Liver (tissue), 9 donors: ENCODE data around the gene HDLBP. TPM values are rescaled to one million over a fixed set of nuclear protein-coding genes. Genes with fewer than 3 reads are reported as not detected.

Experiments
- DNase-seq: peaks from one replicate; pipeline ENCODE4 v3.0.0-alpha.2; 2017; ENCODE audit warnings: low spot score
- H3K27ac ChIP-seq, 2 donors: one replicate each; pipeline ENCODE4 v1.7.0; 2013; ENCODE audit warnings: inconsistent platforms in 2 of 2, low read length in 2 of 2, control low read depth in 1 of 2, low read depth in 1 of 2, mild to moderate bottlenecking in 1 of 2
- H3K27me3 ChIP-seq, 4 donors: one replicate each; pipeline versions ENCODE4 v1.6.1 to v1.7.0; 2013; ENCODE audit warnings: low read length in 3 of 4, inconsistent platforms in 1 of 4, mild to moderate bottlenecking in 1 of 4, moderate library complexity in 1 of 4; ENCODE audit not compliant: control insufficient read depth in 4 of 4, insufficient read depth in 4 of 4
- H3K36me3 ChIP-seq, 4 donors: one replicate each; pipeline versions ENCODE4 v1.6.1 to v1.7.0; 2013; ENCODE audit warnings: low read length in 3 of 4, mild to moderate bottlenecking in 3 of 4, low read depth in 1 of 4, moderate library complexity in 1 of 4; ENCODE audit not compliant: control insufficient read depth in 4 of 4, insufficient read depth in 3 of 4
- H3K4me1 ChIP-seq, 4 donors: one replicate each; pipeline versions ENCODE4 v1.6.1 to v1.7.0; 2013; ENCODE audit warnings: low read length in 3 of 4, mild to moderate bottlenecking in 3 of 4, moderate library complexity in 1 of 4; ENCODE audit not compliant: control insufficient read depth in 4 of 4, insufficient read depth in 4 of 4
- H3K4me3 ChIP-seq, 3 donors: one replicate each; pipeline versions ENCODE4 v1.6.1 to v1.7.0; 2013; ENCODE audit warnings: low read length in 3 of 3, control low read depth in 1 of 3, low read depth in 1 of 3, mild to moderate bottlenecking in 1 of 3
- H3K9ac ChIP-seq, 2 donors: one replicate each; pipeline ENCODE4 v1.7.0; 2013; ENCODE audit warnings: low read length in 2 of 2, mild to moderate bottlenecking in 2 of 2, moderate library complexity in 2 of 2, control low read depth in 1 of 2, low read depth in 1 of 2
- H3K9me3 ChIP-seq, 4 donors: one replicate each; pipeline versions ENCODE4 v1.6.1 to v1.7.0; 2013; ENCODE audit warnings: low read length in 3 of 4; ENCODE audit not compliant: control insufficient read depth in 4 of 4
- ATF3 ChIP-seq: IDR thresholded peaks from 2 replicates; pipeline ENCODE4 v1.6.1; 2016; ENCODE audit warnings: antibody characterized with exemption
- CTCF ChIP-seq: fragments of 150-350 bp; IDR thresholded peaks from 2 replicates; pipeline ENCODE4 v1.5.1; 2017; ENCODE audit warnings: improper control_type of control experiment, low read depth, low read length; ENCODE audit not compliant: missing input control
- EGR1 ChIP-seq, 2 donors: IDR thresholded peaks; 2 replicates each; pipeline ENCODE4 v1.6.1; 2016 to 2018; ENCODE audit warnings: antibody characterized with exemption in 2 of 2, low read depth in 2 of 2
- FOXA1 ChIP-seq: IDR thresholded peaks from 2 replicates; pipeline ENCODE4 v1.6.1; 2016; ENCODE audit warnings: antibody characterized with exemption
- FOXA2 ChIP-seq: IDR thresholded peaks from 2 replicates; pipeline ENCODE4 v1.6.1; 2016; ENCODE audit warnings: antibody characterized with exemption
- HNF4A ChIP-seq, 2 donors: conservative IDR thresholded peaks; 2 replicates each; pipeline ENCODE4 v1.6.1; 2016; ENCODE audit warnings: antibody characterized with exemption in 2 of 2, mild to moderate bottlenecking in 2 of 2
- HNF4G ChIP-seq: IDR thresholded peaks from 2 replicates; pipeline ENCODE4 v1.6.1; 2016; ENCODE audit warnings: antibody characterized with exemption
- NR2F2 ChIP-seq: IDR thresholded peaks from 2 replicates; pipeline ENCODE4 v1.6.1; 2016; ENCODE audit warnings: antibody characterized with exemption
- RAD21 ChIP-seq, 2 donors: IDR thresholded peaks; 2 replicates each; pipeline ENCODE4 v1.6.1; 2016; ENCODE audit warnings: antibody characterized with exemption in 2 of 2, mild to moderate bottlenecking in 2 of 2
- RXRA ChIP-seq, 2 donors: IDR thresholded peaks; 2 replicates each; pipeline ENCODE4 v1.6.1; 2017 to 2018; ENCODE audit warnings: antibody characterized with exemption in 2 of 2, mild to moderate bottlenecking in 1 of 2
- SP1 ChIP-seq: IDR thresholded peaks from 2 replicates; pipeline ENCODE4 v1.6.1; 2018; ENCODE audit warnings: antibody characterized with exemption, mild to moderate bottlenecking
- TAF1 ChIP-seq: conservative IDR thresholded peaks from 2 replicates; pipeline ENCODE4 v1.6.1; 2016; ENCODE audit warnings: antibody characterized with exemption, mild to moderate bottlenecking
- YY1 ChIP-seq: IDR thresholded peaks from 2 replicates; pipeline ENCODE4 v1.6.1; 2016; ENCODE audit warnings: antibody characterized with exemption, mild to moderate bottlenecking
- WGBS: extraction: QIAGEN DNeasy Blood & Tissue Kit; methylation state at CpG from one replicate; pipeline ENCODE4 v1.1.7; 2013; 5-methylcytosine and 5-hydroxymethylcytosine counted together
- polyA plus RNA-seq, 2 donors: library from polyadenylated mRNA; stranded (reverse) in 1 of 2; unstranded in 1 of 2; fragments of 200-250 nt in 1 of 2; fragments of >200 nt in 1 of 2; fragmentation: Nextera tagmentation in 1 of 2; extraction: Ambion mirVana in 1 of 2; gene quantifications; one replicate each; pipeline versions ENCODE4 v1.2.1 to v1.2.3, GENCODE V29; 2013 to 2015
- total RNA-seq, 2 donors: library from RNA; depleted of rRNA; stranded (reverse); fragments of >200 nt; gene quantifications; one replicate each; pipeline ENCODE4 v1.2.3, GENCODE V29; 2014
- TF ChIP-seq, protein P1 (sequence below): IDR thresholded peaks from 2 replicates; pipeline ENCODE4 v1.6.1; 2016; ENCODE audit warnings: antibody characterized with exemption
- TF ChIP-seq, protein P2 (sequence below): IDR thresholded peaks from 2 replicates; pipeline ENCODE4 v1.6.1; 2016; ENCODE audit warnings: antibody characterized with exemption
- donor health status: healthy.
- donor health status: healthy.
- donor health status: healthy.
- donor health status: healthy.
- donor health status: healthy.

The HDLBP gene
- total and polyA plus RNA-seq, 4 donors, result 219 to 580 (median 258) TPM

- DNase-seq, result no peak
- WGBS, result 88% methylated on average over 13 of the region's 13 CpGs
- no peaks in the 10 kb centered on the region for H3K9me3 ChIP-seq
- H3K27ac ChIP-seq, result no peak overlapping the region
- peaks cover 0 to 5% (median 0%) of the 10 kb centered on the region in 4 donors for H3K4me1 ChIP-seq
- no peaks in the 10 kb centered on the region for H3K27me3 ChIP-seq
- no peaks in the 10 kb centered on the region for H3K36me3 ChIP-seq
- H3K4me3 ChIP-seq, result no peak overlapping the region
- no peak for TF ChIP-seq FOXA2
- H3K9ac ChIP-seq, result no peak overlapping the region
Observed at GRCh38 chr2:241213041-241213440, 102.4 kb downstream of the HDLBP start.

GRCh38 chr2:241211276-241211675 is 104.2 kb downstream of the HDLBP start:
- H3K4me3 ChIP-seq, result no peak overlapping the region
- no peak overlapping the region for H3K9ac ChIP-seq
- H3K27ac ChIP-seq, result no peak overlapping the region
- H3K4me1 ChIP-seq, result no peaks in the 10 kb centered on the region
- TF ChIP-seq HNF4A (conservative IDR thresholded peaks at IDR 0.05) (no peak), TAF1 (no peak), CTCF (no peak), SP1 (no peak), NR2F2 (no peak), FOXA2 (no peak), YY1 (no peak), HNF4G (no peak), RXRA (IDR thresholded peaks at IDR 0.05) (no peak), EGR1 (IDR thresholded peaks at IDR 0.05; ENCODE audit: low read depth in 2 of 2) (no peak), ATF3 (no peak)
- H3K36me3 ChIP-seq, result no peaks in the 10 kb centered on the region
- H3K27me3 ChIP-seq, result no peaks in the 10 kb centered on the region
- no peak for DNase-seq
- no peaks in the 10 kb centered on the region for H3K9me3 ChIP-seq
- WGBS, result 50% methylated on average over 2 of the region's 2 CpGs

GRCh38 chr2:241209271-241209670 is 106.2 kb downstream of the HDLBP start:
- Histone ChIP-seq H3K36me3 (no peaks in the 10 kb centered on the region), H3K4me3 (no peak overlapping the region), H3K27ac (no peak overlapping the region), H3K27me3 (no peaks in the 10 kb centered on the region), H3K9me3 (no peaks in the 10 kb centered on the region), H3K9ac (no peak overlapping the region), H3K4me1 (no peaks in the 10 kb centered on the region)
- no peak for TF ChIP-seq SP1
- TF ChIP-seq ATF3, result no peak
- TF ChIP-seq NR2F2, result no peak
- TF ChIP-seq FOXA1, result no peak
- no peak for DNase-seq
- 90% methylated on average over 33 of the region's 33 CpGs for WGBS

GRCh38 chr2:241208058-241208457 is 107.4 kb downstream of the HDLBP start:
- no peak for DNase-seq
- WGBS, result 76% methylated on average over 6 of the region's 6 CpGs
- no peaks in the 10 kb centered on the region for H3K9me3 ChIP-seq
- TF ChIP-seq HNF4A (conservative IDR thresholded peaks at IDR 0.05), result no peak
- TF ChIP-seq, protein P1, sequence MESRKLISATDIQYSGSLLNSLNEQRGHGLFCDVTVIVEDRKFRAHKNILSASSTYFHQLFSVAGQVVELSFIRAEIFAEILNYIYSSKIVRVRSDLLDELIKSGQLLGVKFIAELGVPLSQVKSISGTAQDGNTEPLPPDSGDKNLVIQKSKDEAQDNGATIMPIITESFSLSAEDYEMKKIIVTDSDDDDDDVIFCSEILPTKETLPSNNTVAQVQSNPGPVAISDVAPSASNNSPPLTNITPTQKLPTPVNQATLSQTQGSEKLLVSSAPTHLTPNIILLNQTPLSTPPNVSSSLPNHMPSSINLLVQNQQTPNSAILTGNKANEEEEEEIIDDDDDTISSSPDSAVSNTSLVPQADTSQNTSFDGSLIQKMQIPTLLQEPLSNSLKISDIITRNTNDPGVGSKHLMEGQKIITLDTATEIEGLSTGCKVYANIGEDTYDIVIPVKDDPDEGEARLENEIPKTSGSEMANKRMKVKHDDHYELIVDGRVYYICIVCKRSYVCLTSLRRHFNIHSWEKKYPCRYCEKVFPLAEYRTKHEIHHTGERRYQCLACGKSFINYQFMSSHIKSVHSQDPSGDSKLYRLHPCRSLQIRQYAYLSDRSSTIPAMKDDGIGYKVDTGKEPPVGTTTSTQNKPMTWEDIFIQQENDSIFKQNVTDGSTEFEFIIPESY, result no peak
- TF ChIP-seq RAD21 (IDR thresholded peaks at IDR 0.05), result no peak
- TF ChIP-seq, protein P2, sequence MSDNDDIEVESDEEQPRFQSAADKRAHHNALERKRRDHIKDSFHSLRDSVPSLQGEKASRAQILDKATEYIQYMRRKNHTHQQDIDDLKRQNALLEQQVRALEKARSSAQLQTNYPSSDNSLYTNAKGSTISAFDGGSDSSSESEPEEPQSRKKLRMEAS, result no peak
- no peak for TF ChIP-seq NR2F2
- no peak for TF ChIP-seq HNF4G
- TF ChIP-seq SP1, result no peak
- no peak for TF ChIP-seq FOXA1
- TF ChIP-seq RXRA (IDR thresholded peaks at IDR 0.05), result no peak
- TF ChIP-seq TAF1, result no peak
- no peak for TF ChIP-seq CTCF
- no peak for TF ChIP-seq YY1

More at GRCh38 chr2:241208058-241208457, 107.4 kb downstream of the HDLBP start:
- H3K9ac ChIP-seq, result no peak overlapping the region
- no peaks in the 10 kb centered on the region for H3K4me1 ChIP-seq
- H3K27me3 ChIP-seq, result no peaks in the 10 kb centered on the region
- H3K4me3 ChIP-seq, result no peak overlapping the region
- no peaks in the 10 kb centered on the region for H3K36me3 ChIP-seq
- no peak overlapping the region for H3K27ac ChIP-seq
